ENCODE measurements around the gene CD68.

The CD68 gene

GRCh38 chr17:7560172-7561027, 19.0 kb upstream of the CD68 start:
- DNase-seq: peak; percentile 66

DNA sequence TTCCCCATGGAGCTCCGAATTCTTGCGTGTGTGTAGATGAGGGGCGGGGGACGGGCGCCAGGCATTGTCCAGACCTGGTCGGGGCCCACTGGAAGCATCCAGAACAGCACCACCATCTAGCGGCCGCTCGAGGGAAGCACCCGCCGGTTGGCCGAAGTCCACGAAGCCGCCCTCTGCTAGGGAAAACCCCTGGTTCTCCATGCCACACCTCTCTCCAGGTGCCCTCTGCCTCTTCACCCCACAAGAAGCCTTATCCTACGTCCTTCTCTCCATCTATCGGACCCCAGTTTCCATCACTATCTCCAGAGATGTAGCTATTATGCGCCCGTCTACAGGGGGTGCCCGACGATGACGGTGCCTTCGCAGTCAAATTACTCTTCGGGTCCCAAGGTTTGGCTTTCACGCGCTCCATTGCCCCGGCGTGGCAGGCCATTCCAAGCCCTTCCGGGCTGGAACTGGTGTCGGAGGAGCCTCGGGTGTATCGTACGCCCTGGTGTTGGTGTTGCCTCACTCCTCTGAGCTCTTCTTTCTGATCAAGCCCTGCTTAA, 18.3 kb upstream of the CD68 start:
- DNase-seq: peak; percentile 87

GRCh38 chr17:7561589-7562207, 17.7 kb upstream of the CD68 start, which contains the start of gene SENP3:
TSS of gene SENP3 (plus strand) at chr17:7561919. CDS start at chr17:7563077, 1,158 bp downstream.
- DNase-seq: peak; percentile 95

GRCh38 chr17:7562208-7562605, 17.2 kb upstream of the CD68 start:
- no peak for DNase-seq

DNA sequence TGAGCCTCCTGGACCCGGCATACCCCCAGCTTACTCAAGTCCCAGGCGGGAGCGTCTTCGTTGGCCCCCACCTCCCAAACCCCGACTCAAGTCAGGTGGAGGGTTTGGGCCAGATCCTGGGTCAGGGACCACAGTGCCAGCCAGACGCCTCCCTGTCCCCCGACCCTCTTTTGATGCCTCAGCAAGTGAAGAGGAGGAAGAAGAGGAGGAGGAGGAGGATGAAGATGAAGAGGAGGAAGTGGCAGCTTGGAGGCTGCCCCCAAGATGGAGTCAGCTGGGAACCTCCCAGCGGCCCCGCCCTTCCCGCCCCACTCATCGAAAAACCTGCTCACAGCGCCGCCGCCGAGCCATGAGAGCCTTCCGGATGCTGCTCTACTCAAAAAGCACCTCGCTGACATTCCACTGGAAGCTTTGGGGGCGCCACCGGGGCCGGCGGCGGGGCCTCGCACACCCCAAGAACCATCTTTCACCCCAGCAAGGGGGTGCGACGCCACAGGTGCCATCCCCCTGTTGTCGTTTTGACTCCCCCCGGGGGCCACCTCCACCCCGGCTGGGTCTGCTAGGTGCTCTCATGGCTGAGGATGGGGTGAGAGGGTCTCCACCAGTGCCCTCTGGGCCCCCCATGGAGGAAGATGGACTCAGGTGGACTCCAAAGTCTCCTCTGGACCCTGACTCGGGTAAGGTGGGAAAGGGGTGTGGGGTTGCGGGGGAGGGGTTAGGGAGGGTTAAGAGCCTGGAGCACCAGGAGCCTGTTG, 16.1 kb upstream of the CD68 start:
- DNase-seq: no peak

GRCh38 chr17:7569571-7569970, 9.9 kb upstream of the CD68 start:
- DNase-seq: no peak

DNA sequence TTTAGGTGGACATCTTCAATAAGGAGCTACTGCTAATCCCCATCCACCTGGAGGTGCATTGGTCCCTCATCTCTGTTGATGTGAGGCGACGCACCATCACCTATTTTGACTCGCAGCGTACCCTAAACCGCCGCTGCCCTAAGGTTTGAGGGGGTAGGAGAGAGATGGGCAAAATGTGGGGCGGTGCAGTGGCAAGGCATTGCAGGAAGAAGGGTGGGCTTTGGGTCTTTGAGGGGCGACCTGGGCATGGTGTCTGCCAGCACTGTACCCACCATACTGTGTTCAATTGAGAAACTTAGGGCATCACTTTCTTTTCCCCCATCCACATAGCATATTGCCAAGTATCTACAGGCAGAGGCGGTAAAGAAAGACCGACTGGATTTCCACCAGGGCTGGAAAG, 9.1 kb upstream of the CD68 start:
- DNase-seq: no peak

- DNase-seq: no peak
Measured at GRCh38 chr17:7572338-7572587, 7.2 kb upstream of the CD68 start.

GRCh38 chr17:7572588-7573323, 6.7 kb upstream of the CD68 start:
- DNase-seq: peak; percentile 100

DNA sequence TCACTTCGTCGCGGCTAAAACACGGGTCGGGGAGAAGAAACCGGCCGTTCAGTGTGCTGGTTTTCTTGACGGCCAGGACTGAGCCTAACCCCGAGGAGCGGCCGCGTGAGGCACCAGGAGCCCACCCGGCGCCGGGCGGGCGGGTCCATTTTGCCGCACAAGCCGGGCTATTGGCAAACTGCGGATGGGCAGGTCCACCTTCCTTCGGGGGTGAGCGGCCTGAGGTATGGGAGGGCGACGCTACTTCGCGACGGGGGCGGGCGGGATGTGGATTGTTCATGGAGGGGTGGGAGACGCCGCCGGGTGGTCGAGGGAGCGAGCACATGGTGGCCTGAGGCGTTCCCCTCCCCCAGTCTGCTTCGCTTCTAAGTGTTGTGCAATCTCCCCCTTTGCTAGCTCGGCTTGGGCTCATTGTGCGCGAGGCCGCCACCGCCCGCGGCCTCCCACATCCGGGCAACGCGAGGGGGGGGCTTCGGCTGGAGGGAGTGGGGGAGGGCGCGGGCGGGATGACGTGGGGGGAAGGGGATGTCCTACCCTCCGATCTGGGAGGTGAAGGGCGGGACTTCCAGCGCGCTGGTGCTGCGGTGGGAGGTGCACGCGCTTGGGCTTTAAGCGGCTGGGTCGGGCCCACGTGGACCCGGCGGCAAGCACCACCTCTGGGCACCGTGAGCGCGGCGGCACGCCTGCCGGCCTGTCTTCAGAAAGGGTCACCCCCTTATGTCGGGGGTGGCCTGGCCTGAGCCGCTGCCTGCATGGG, 5.9 kb upstream of the CD68 start:
- DNase-seq: peak; percentile 95

GRCh38 chr17:7574176-7574953, 5.1 kb upstream of the CD68 start:
- no peak for DNase-seq

DNA sequence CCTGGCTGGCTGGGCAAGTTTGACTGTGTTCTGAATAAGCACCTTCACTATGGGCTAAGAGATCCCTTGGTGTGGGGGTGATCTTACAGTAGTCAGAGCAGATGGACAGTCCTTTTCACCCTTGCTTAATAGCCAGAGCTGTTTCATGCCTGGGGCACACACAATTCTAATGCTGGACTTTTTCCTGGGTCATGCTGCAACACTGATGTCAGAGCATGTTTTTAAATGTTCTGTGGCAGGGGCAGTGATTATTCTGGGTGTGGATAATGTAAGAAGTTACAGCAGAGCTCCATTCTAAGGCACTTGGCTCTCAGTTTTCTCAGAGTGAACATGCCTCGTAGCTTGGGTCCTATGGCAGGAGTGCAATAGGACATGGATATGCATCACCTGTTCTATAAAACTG, 4.0 kb upstream of the CD68 start:
- DNase-seq: no peak

DNA sequence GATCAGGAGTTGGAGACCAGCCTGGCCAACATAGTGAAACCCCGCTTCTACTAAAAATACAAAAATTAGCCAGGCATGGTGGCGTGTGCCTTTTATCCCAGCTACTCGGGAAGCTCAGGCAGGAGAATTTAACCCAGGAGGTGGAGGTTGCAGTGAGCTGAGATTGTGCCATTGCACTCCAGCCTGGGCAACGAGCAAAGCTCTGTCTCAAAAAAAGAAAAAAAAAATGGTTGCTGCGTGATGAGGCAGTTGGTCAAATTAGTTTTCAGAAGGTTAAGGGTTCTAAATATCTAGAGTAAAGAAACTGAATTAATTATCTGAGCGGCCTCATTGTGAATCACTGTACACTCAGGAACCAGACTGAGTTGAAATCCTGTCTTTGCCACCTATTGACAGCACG, 3.5 kb upstream of the CD68 start:
- no peak for DNase-seq

GRCh38 chr17:7576432-7576937, 3.0 kb upstream of the CD68 start:
- no peak for DNase-seq

GRCh38 chr17:7577327-7578199, 1.9 kb upstream of the CD68 start:
- no peak for DNase-seq

GRCh38 chr17:7579834-7580603, 581 bp downstream of the CD68 start:
- DNase-seq: peak; percentile 60

DNA sequence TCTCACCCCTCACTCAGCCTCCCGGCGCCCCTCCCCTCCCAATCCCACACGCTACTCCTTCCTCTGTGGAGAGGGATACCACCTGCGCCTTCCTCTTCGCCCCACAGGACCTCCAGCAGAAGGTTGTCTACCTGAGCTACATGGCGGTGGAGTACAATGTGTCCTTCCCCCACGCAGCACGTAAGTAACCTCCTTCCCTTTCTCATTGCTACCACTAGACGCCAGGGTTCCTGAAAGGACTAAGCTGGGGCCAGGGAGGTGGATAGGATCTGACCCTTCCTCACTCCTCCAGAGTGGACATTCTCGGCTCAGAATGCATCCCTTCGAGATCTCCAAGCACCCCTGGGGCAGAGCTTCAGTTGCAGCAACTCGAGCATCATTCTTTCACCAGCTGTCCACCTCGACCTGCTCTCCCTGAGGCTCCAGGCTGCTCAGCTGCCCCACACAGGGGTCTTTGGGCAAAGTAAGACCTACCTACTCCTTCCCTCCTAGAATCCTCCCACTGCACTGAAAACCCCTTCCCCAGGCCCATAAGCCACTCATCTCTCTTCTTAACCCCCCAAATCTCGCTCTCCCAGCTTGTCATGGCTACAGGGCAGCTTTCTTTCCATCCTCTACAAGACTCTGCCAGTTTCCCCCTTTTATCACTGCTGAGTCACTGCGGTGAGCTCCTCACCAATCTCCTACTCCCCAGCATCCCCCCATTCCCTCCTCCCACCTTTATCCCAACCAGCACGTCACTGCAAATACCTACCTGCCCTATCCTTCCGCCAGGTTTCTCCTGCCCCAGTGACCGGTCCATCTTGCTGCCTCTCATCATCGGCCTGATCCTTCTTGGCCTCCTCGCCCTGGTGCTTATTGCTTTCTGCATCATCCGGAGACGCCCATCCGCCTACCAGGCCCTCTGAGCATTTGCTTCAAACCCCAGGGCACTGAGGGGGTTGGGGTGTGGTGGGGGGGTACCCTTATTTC, 1.5 kb downstream of the CD68 start:
- no peak for DNase-seq

Data from CD4-positive, alpha-beta T cell treated with Interleukin-10 for 1 hour (primary cell).